ENCODE measurements around the gene STX18. TPM values are rescaled to one million over a fixed set of nuclear protein-coding genes. Genes with fewer than 3 reads are reported as not detected.

The STX18 gene
- total and polyA plus RNA-seq, 4 donors = 10.2 to 17.1 (median 12.4) TPM

GRCh38 chr4:4549534-4549933 is 7.7 kb upstream of the STX18 start (continued):
- no peak for TF ChIP-seq NR2F2 (IDR thresholded peaks at IDR 0.05)
- no peak for TF ChIP-seq EGR1 (IDR thresholded peaks at IDR 0.05; ENCODE audit: low read depth in 2 of 2)
- no peak for TF ChIP-seq REST (IDR thresholded peaks at IDR 0.05)
- TF ChIP-seq YY1 (IDR thresholded peaks at IDR 0.05) = no peak

- peak overlapping the region in 2 of 3 donors; percentile 81 to 83 for H3K4me3 ChIP-seq (ENCODE audit: low read depth in 1 of 3, low read length in 3 of 3)
- no peak overlapping the region for H3K27ac ChIP-seq (ENCODE audit: low read depth in 1 of 2, low read length in 2 of 2)
- no peak for DNase-seq (ENCODE audit: low spot score)
- peaks cover 2 to 29% (median 20%) of the 10 kb centered on the region in 4 donors for H3K4me1 ChIP-seq (ENCODE audit: control insufficient read depth in 4 of 4, insufficient read depth in 4 of 4, low read length in 3 of 4)
- H3K9me3 ChIP-seq (ENCODE audit: control insufficient read depth in 4 of 4, low read length in 3 of 4) = no peaks in the 10 kb centered on the region
- 38% methylated on average over 12 of the region's 12 CpGs for WGBS
- H3K27me3 ChIP-seq (ENCODE audit: control insufficient read depth in 4 of 4, insufficient read depth in 4 of 4, low read length in 3 of 4) = no peaks in the 10 kb centered on the region
- H3K9ac ChIP-seq (ENCODE audit: low read depth in 1 of 2, low read length in 2 of 2) = no peak overlapping the region
- peaks cover 0 to 3% (median under 1%) of the 10 kb centered on the region in 4 donors for H3K36me3 ChIP-seq (ENCODE audit: control insufficient read depth in 4 of 4, insufficient read depth in 3 of 4, low read depth in 1 of 4, low read length in 3 of 4)
- TF ChIP-seq HNF4A (conservative IDR thresholded peaks at IDR 0.05) (no peak), ATF3 (IDR thresholded peaks at IDR 0.05) (no peak), GABPA (IDR thresholded peaks at IDR 0.05 in 1 of 2, conservative IDR thresholded peaks at IDR 0.05 in 1 of 2) (no peak), CTCF (IDR thresholded peaks at IDR 0.05; ENCODE audit: low read depth, low read length, missing input control) (no peak), ZBTB33 (IDR thresholded peaks at IDR 0.05) (no peak), FOXA1 (IDR thresholded peaks at IDR 0.05) (no peak), HNF4G (IDR thresholded peaks at IDR 0.05) (no peak), NR2F2 (IDR thresholded peaks at IDR 0.05) (no peak), MAX (IDR thresholded peaks at IDR 0.05) (no peak), TAF1 (conservative IDR thresholded peaks at IDR 0.05) (no peak), YY1 (IDR thresholded peaks at IDR 0.05) (no peak), SP1 (IDR thresholded peaks at IDR 0.05) (no peak), JUND (IDR thresholded peaks at IDR 0.05) (no peak), RAD21 (IDR thresholded peaks at IDR 0.05) (no peak), RXRA (IDR thresholded peaks at IDR 0.05) (no peak), FOXA2 (IDR thresholded peaks at IDR 0.05) (no peak), EGR1 (IDR thresholded peaks at IDR 0.05; ENCODE audit: low read depth in 2 of 2) (no peak), REST (IDR thresholded peaks at IDR 0.05) (no peak)
Observed at GRCh38 chr4:4542774-4543485, 1.1 kb upstream of the STX18 start.

All from liver (tissue), 9 donors.